ENCODE measurements around the gene SERPINH1.

SERPINH1 gene

DNA sequence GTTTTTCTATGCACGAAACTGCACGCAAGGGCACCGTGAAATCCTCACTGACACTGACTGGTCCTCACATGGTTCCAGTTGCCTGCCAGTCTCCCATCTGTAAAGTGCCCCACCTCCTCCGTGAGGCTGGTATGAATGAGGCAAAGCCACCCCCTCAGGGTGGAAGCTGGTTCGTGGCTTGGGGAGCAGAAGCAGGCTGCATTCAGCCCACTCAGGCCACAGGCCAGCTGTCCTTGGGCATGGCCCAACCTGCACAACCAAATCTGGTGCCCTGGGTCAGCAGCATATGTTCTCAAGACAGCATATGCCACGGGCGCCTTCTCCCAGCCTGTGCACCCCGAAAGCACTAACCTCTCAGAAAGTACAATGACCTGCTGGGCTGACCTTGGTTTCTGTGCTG is 29.3 kb downstream of the SERPINH1 start:
- TF ChIP-seq ZBTB7A (IDR thresholded peaks at IDR 0.05; ENCODE audit: low read depth) (no peak), MAX (IDR thresholded peaks at IDR 0.05) (no peak), EP300 (IDR thresholded peaks at IDR 0.05; ENCODE audit: borderline replicate concordance) (no peak), TAF1 (IDR thresholded peaks at IDR 0.05; ENCODE audit: low read depth) (no peak), CEBPB (IDR thresholded peaks at IDR 0.05) (no peak), TEAD4 (IDR thresholded peaks at IDR 0.05) (no peak), USF1 (IDR thresholded peaks at IDR 0.05) (no peak), RAD21 (IDR thresholded peaks at IDR 0.05; ENCODE audit: low read depth) (no peak)

DNA sequence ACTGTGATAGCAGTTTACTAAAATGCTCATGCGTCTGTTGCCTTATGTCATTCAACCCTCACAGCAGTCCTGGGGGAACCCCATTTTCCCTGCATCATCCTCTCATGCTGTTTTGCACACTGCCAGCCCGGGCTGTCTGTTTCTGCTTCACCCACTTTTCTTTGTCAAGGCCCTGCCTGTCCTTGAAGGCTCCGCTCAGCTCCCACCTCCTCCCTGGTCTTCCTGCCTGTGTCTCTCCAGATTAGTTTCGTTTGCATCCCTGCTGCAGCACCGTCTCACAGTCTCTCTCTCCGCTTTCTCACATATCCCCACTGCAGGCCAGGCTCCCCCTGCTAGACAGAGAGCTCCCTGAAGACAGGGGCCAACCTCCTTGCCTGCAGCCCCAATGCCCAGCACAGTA is 29.9 kb downstream of the SERPINH1 start:
- TF ChIP-seq NFIC (IDR thresholded peaks at IDR 0.05) (no peak), EP300 (IDR thresholded peaks at IDR 0.05; ENCODE audit: borderline replicate concordance) (no peak), ZBTB7A (IDR thresholded peaks at IDR 0.05; ENCODE audit: low read depth) (no peak), CEBPB (IDR thresholded peaks at IDR 0.05) (no peak), TAF1 (IDR thresholded peaks at IDR 0.05; ENCODE audit: low read depth) (no peak), RAD21 (IDR thresholded peaks at IDR 0.05; ENCODE audit: low read depth) (no peak), USF1 (IDR thresholded peaks at IDR 0.05) (no peak)

- TF ChIP-seq TAF1 (IDR thresholded peaks at IDR 0.05; ENCODE audit: low read depth) (no peak), MAX (IDR thresholded peaks at IDR 0.05) (no peak), RAD21 (IDR thresholded peaks at IDR 0.05; ENCODE audit: low read depth) (peak; percentile 8; the same call in 1 of the 2 replicates)
- TF ChIP-seq, protein P1, sequence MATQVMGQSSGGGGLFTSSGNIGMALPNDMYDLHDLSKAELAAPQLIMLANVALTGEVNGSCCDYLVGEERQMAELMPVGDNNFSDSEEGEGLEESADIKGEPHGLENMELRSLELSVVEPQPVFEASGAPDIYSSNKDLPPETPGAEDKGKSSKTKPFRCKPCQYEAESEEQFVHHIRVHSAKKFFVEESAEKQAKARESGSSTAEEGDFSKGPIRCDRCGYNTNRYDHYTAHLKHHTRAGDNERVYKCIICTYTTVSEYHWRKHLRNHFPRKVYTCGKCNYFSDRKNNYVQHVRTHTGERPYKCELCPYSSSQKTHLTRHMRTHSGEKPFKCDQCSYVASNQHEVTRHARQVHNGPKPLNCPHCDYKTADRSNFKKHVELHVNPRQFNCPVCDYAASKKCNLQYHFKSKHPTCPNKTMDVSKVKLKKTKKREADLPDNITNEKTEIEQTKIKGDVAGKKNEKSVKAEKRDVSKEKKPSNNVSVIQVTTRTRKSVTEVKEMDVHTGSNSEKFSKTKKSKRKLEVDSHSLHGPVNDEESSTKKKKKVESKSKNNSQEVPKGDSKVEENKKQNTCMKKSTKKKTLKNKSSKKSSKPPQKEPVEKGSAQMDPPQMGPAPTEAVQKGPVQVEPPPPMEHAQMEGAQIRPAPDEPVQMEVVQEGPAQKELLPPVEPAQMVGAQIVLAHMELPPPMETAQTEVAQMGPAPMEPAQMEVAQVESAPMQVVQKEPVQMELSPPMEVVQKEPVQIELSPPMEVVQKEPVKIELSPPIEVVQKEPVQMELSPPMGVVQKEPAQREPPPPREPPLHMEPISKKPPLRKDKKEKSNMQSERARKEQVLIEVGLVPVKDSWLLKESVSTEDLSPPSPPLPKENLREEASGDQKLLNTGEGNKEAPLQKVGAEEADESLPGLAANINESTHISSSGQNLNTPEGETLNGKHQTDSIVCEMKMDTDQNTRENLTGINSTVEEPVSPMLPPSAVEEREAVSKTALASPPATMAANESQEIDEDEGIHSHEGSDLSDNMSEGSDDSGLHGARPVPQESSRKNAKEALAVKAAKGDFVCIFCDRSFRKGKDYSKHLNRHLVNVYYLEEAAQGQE (IDR thresholded peaks at IDR 0.05; ENCODE audit: low read depth) = no peak
Measured at GRCh38 chr11:75592715-75593114, 30.7 kb downstream of the SERPINH1 start.

DNA sequence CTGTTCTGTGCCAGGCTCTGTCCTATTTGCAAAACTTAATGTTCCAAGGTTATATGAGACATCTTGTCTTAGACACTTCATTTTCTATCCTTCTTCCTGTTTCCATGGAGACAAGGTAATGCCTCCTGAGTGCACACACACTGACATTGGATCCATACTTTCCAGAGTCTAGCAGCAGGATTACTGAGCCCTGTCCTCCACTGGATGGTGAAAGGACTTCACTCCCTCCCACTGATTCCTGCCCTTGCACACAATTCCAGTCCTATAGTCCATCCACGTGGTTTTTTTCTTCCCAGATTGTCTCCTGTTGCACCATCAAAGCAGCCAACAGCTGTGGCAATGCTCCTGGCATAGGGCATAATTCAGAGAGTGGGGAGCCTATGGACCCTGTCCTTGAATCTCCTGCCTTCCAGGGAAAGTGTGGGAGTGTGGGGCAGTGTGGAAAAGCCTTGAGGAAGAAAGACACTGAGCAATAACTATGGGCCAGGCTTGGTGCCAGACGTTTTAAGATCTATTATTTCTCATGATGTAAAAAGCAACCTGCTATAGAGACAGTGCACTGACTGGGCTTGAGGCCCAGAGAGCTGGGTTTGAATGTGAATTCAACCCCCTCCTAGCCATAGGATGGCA is 31.3 kb downstream of the SERPINH1 start:
- no peak for TF ChIP-seq RAD21 (IDR thresholded peaks at IDR 0.05; ENCODE audit: low read depth)
- TF ChIP-seq EP300 (IDR thresholded peaks at IDR 0.05; ENCODE audit: borderline replicate concordance) = no peak
- TF ChIP-seq, protein P1 (IDR thresholded peaks at IDR 0.05; ENCODE audit: low read depth) = no peak
- no peak for TF ChIP-seq CEBPB (IDR thresholded peaks at IDR 0.05)
- TF ChIP-seq FOXM1 (IDR thresholded peaks at IDR 0.05; ENCODE audit: borderline replicate concordance, low read depth) = no peak
- TF ChIP-seq MAX (IDR thresholded peaks at IDR 0.05) = no peak
- no peak for TF ChIP-seq TCF12 (IDR thresholded peaks at IDR 0.05; ENCODE audit: low read depth)
- TF ChIP-seq ZBTB7A (IDR thresholded peaks at IDR 0.05; ENCODE audit: low read depth) = no peak
- TF ChIP-seq USF1 (IDR thresholded peaks at IDR 0.05) = no peak
- no peak for TF ChIP-seq YY1 (IDR thresholded peaks at IDR 0.05; ENCODE audit: low read depth)
- no peak for TF ChIP-seq TEAD4 (IDR thresholded peaks at IDR 0.05)
- no peak for TF ChIP-seq NFIC (IDR thresholded peaks at IDR 0.05)
- no peak for TF ChIP-seq EGR1 (IDR thresholded peaks at IDR 0.05)
- no peak for TF ChIP-seq TAF1 (IDR thresholded peaks at IDR 0.05; ENCODE audit: low read depth)
- no peak for TF ChIP-seq CREB1 (IDR thresholded peaks at IDR 0.05; ENCODE audit: low read depth)

DNA sequence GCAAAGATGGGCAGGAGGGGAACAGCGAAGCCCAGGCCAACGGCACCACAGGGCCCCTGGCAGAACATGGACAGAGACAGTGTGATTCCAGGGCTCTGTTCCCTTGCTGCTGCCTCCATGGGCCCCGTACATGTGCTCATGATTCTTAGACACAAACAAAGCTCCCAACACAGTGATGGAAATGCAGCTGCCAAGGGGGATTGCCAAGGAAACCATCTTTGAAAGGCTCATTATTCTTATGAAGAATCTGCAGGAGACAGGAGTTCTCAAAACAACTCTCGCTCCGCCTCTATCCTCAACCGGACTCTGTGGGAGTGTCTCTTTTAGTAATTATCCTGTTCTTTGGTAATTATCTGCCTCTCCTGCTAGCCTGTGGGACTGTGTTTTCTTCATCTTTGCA is 32.2 kb downstream of the SERPINH1 start:
- TF ChIP-seq EGR1 (IDR thresholded peaks at IDR 0.05) (no peak), RAD21 (IDR thresholded peaks at IDR 0.05; ENCODE audit: low read depth) (no peak), CEBPB (IDR thresholded peaks at IDR 0.05) (no peak), FOXM1 (IDR thresholded peaks at IDR 0.05; ENCODE audit: borderline replicate concordance, low read depth) (no peak), NFIC (IDR thresholded peaks at IDR 0.05) (no peak), CREB1 (IDR thresholded peaks at IDR 0.05; ENCODE audit: low read depth) (no peak), USF1 (IDR thresholded peaks at IDR 0.05) (no peak), YY1 (IDR thresholded peaks at IDR 0.05; ENCODE audit: low read depth) (no peak)
